ENCODE data around the gene WNT9B.
A peak's percentile ranks its signal among the peaks of the same experiment; 100 is the strongest.
"Not testable (repeated sequence)": the region's sequence is repeated elsewhere in the genome, so short reads cannot be mapped to it uniquely, and the experiment has no call there.

WNT9B gene

GRCh38 chr17:46837521-46837920 is 13.9 kb upstream of the WNT9B start:
- H3K4me2 ChIP-seq (ENCODE audit: low read length, poor library complexity, severe bottlenecking): no peak overlapping the region
- peaks cover 16% of the 10 kb centered on the region for H3K4me1 ChIP-seq (ENCODE audit: control insufficient read depth, insufficient read depth, low read depth, low read length)
- H3K79me1 ChIP-seq (replicated peaks; ENCODE audit: low read length, poor library complexity, severe bottlenecking): no peaks in the 10 kb centered on the region
- no peak overlapping the region for H3K18ac ChIP-seq (ENCODE audit: low read depth in 1 of 2, low read length in 2 of 2)
- no peak overlapping the region for H3K9ac ChIP-seq (ENCODE audit: low read length)
- no peak for DNase-seq
- no peak overlapping the region for H3K4ac ChIP-seq (ENCODE audit: low read depth in 1 of 2, low read length in 2 of 2)
- no peak overlapping the region for H3K23ac ChIP-seq (ENCODE audit: low read length in 2 of 2)
- no peak overlapping the region for H2BK12ac ChIP-seq (ENCODE audit: low read length in 2 of 2)
- WGBS: 81% methylated on average over 4 of the region's 4 CpGs
- H4K8ac ChIP-seq (ENCODE audit: low read length): no peak overlapping the region
- H2BK15ac ChIP-seq (ENCODE audit: low read depth, poor library complexity, severe bottlenecking): no peak overlapping the region
- no peak overlapping the region for H2BK5ac ChIP-seq (ENCODE audit: low read depth, low read length, poor library complexity, severe bottlenecking)
- H2AK5ac ChIP-seq (ENCODE audit: low read length, severe bottlenecking): no peak overlapping the region
- no peak overlapping the region for H3K14ac ChIP-seq (ENCODE audit: low read length in 2 of 2)
- no peak overlapping the region for H4K91ac ChIP-seq (ENCODE audit: low read length)
- H3K36me3 ChIP-seq (ENCODE audit: control insufficient read depth in 1 of 2, insufficient read depth in 2 of 2, low read depth in 1 of 2, low read length in 2 of 2): no peaks in the 10 kb centered on the region
- H3K4me3 ChIP-seq (ENCODE audit: insufficient read depth in 1 of 2, low read depth in 1 of 2, low read length in 2 of 2): no peak overlapping the region
- no peaks in the 10 kb centered on the region for H3K9me3 ChIP-seq (ENCODE audit: control insufficient read depth, low read length)
- no peak overlapping the region for H3K27ac ChIP-seq (ENCODE audit: low read length, poor library complexity, severe bottlenecking)
- H2AFZ ChIP-seq (ENCODE audit: low read depth, low read length): no peak overlapping the region
- H3K27me3 ChIP-seq (ENCODE audit: control insufficient read depth in 1 of 2, insufficient read depth in 1 of 2, low read length in 2 of 2): peaks cover 20 to 25% of the 10 kb centered on the region in 2 experiments
- no peak overlapping the region for H2BK120ac ChIP-seq (ENCODE audit: low read depth, low read length)

DNA sequence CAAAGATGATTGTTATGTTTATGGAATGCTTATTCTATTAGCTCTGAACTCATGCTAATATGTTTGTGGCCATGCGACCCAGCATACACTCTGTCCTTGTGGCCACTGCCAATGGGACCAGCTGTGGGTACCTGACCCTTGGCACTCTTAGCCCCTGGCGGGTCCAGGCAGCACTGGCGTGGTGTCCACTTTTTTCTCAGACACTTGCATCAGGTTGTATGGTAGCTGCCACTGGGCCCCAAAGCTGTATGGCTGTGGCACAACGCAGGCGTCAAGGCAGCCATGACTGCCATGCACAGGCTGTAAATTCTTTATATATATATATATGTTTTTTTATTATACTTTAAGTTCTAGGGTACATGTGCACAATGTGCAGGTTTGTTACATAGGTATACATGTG is 12.2 kb upstream of the WNT9B start:
- Histone ChIP-seq H3K23ac (ENCODE audit: low read length in 2 of 2) (no peak overlapping the region), H3K36me3 (ENCODE audit: control insufficient read depth in 1 of 2, insufficient read depth in 2 of 2, low read depth in 1 of 2, low read length in 2 of 2) (no peaks in the 10 kb centered on the region), H3K4me3 (ENCODE audit: insufficient read depth in 1 of 2, low read depth in 1 of 2, low read length in 2 of 2) (no peak overlapping the region), H3K4ac (ENCODE audit: low read depth in 1 of 2, low read length in 2 of 2) (no peak overlapping the region), H3K4me1 (ENCODE audit: control insufficient read depth, insufficient read depth, low read depth, low read length) (peaks cover 5% of the 10 kb centered on the region), H2AK5ac (ENCODE audit: low read length, severe bottlenecking) (no peak overlapping the region), H2AFZ (ENCODE audit: low read depth, low read length) (no peak overlapping the region), H2BK5ac (ENCODE audit: low read depth, low read length, poor library complexity, severe bottlenecking) (no peak overlapping the region), H2BK12ac (ENCODE audit: low read length in 2 of 2) (no peak overlapping the region), H3K27me3 (ENCODE audit: control insufficient read depth in 1 of 2, insufficient read depth in 1 of 2, low read length in 2 of 2) (peaks cover 24 to 28% of the 10 kb centered on the region in 2 experiments), H3K9ac (ENCODE audit: low read length) (no peak overlapping the region), H3K18ac (ENCODE audit: low read depth in 1 of 2, low read length in 2 of 2) (no peak overlapping the region), H2BK120ac (ENCODE audit: low read depth, low read length) (no peak overlapping the region), H3K9me3 (ENCODE audit: control insufficient read depth, low read length) (no peaks in the 10 kb centered on the region), H3K27ac (ENCODE audit: low read length, poor library complexity, severe bottlenecking) (no peak overlapping the region), H3K14ac (ENCODE audit: low read length in 2 of 2) (no peak overlapping the region), H3K79me1 (replicated peaks; ENCODE audit: low read length, poor library complexity, severe bottlenecking) (no peaks in the 10 kb centered on the region), H2BK15ac (ENCODE audit: low read depth, poor library complexity, severe bottlenecking) (no peak overlapping the region), H4K8ac (ENCODE audit: low read length) (no peak overlapping the region), H4K91ac (ENCODE audit: low read length) (no peak overlapping the region), H3K4me2 (ENCODE audit: low read length, poor library complexity, severe bottlenecking) (no peak overlapping the region)
- DNase-seq: no peak
- WGBS: 96% methylated on average over 3 of the region's 5 CpGs

GRCh38 chr17:46840596-46840995 is 10.8 kb upstream of the WNT9B start:
- not testable (repeated sequence) for H2BK12ac ChIP-seq (ENCODE audit: low read length in 2 of 2); H2AFZ ChIP-seq (ENCODE audit: low read depth, low read length); DNase-seq; H3K4me1 ChIP-seq (ENCODE audit: control insufficient read depth, insufficient read depth, low read depth, low read length); H3K9ac ChIP-seq (ENCODE audit: low read length); H4K91ac ChIP-seq (ENCODE audit: low read length); H4K8ac ChIP-seq (ENCODE audit: low read length); H3K79me1 ChIP-seq (replicated peaks; ENCODE audit: low read length, poor library complexity, severe bottlenecking); H2AK5ac ChIP-seq (ENCODE audit: low read length, severe bottlenecking); H3K4ac ChIP-seq (ENCODE audit: low read depth in 1 of 2, low read length in 2 of 2); H2BK15ac ChIP-seq (ENCODE audit: low read depth, poor library complexity, severe bottlenecking); H3K23ac ChIP-seq (ENCODE audit: low read length in 2 of 2); H3K18ac ChIP-seq (ENCODE audit: low read depth in 1 of 2, low read length in 2 of 2); H3K36me3 ChIP-seq (ENCODE audit: control insufficient read depth in 1 of 2, insufficient read depth in 2 of 2, low read depth in 1 of 2, low read length in 2 of 2); H2BK5ac ChIP-seq (ENCODE audit: low read depth, low read length, poor library complexity, severe bottlenecking); H2BK120ac ChIP-seq (ENCODE audit: low read depth, low read length); H3K9me3 ChIP-seq (ENCODE audit: control insufficient read depth, low read length); H3K4me2 ChIP-seq (ENCODE audit: low read length, poor library complexity, severe bottlenecking); H3K4me3 ChIP-seq (ENCODE audit: insufficient read depth in 1 of 2, low read depth in 1 of 2, low read length in 2 of 2); H3K27ac ChIP-seq (ENCODE audit: low read length, poor library complexity, severe bottlenecking); H3K14ac ChIP-seq (ENCODE audit: low read length in 2 of 2)
- 76% methylated on average over 2 of the region's 3 CpGs for WGBS
- H3K27me3 ChIP-seq (ENCODE audit: control insufficient read depth in 1 of 2, insufficient read depth in 1 of 2, low read length in 2 of 2): peaks cover 24 to 37% of the 10 kb centered on the region in 2 experiments

DNA sequence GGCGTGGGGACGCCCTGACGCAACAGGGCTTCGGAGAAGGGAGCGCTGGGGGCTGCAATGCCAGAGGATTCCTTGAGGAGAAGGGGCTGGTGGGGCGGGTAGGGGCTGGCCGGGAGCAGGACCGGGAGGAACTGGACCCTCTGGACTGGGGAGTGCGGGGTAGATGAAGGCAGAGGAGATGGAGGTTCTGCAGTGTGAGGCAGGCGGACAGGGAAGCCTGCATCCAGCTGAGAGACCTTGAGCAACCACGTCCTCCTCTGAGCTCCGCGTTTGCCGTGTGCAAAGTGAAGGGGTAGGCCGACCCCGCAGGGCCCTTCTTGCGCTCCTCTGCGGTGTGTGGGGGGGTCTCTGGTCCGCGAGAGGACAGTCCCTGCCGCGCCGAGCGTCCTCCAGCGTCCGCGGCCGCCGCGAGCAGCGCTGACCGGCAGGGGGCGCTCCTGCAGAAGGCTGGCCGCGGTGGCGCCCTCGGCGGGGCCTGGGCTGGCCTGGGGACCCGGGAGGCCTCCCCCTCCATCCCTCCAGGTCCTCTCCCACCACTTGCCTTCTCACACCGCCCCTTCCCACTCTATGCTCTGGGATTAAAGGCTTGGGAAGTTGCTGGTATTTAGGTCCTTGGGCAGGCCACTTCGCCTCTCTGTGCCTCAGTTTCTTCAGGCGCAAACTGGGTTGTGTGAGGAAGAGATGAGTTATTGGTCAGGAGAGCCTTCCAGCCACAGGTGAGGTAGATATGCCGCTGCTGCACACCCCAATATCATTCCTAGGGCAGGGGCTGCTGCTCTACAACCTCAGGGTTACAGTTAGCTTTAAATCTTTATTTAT is 9.6 kb upstream of the WNT9B start:
- Histone ChIP-seq H3K36me3 (ENCODE audit: control insufficient read depth in 1 of 2, insufficient read depth in 2 of 2, low read depth in 1 of 2, low read length in 2 of 2) (no peaks in the 10 kb centered on the region), H2BK12ac (ENCODE audit: low read length in 2 of 2) (no peak overlapping the region), H3K4ac (ENCODE audit: low read depth in 1 of 2, low read length in 2 of 2) (no peak overlapping the region), H2AFZ (ENCODE audit: low read depth, low read length) (no peak overlapping the region), H2BK15ac (ENCODE audit: low read depth, poor library complexity, severe bottlenecking) (no peak overlapping the region), H2BK120ac (ENCODE audit: low read depth, low read length) (no peak overlapping the region), H3K27ac (ENCODE audit: low read length, poor library complexity, severe bottlenecking) (no peak overlapping the region), H3K9me3 (ENCODE audit: control insufficient read depth, low read length) (no peaks in the 10 kb centered on the region), H4K91ac (ENCODE audit: low read length) (no peak overlapping the region), H3K9ac (ENCODE audit: low read length) (no peak overlapping the region), H3K18ac (ENCODE audit: low read depth in 1 of 2, low read length in 2 of 2) (no peak overlapping the region), H3K27me3 (ENCODE audit: control insufficient read depth in 1 of 2, insufficient read depth in 1 of 2, low read length in 2 of 2) (peaks cover 31 to 46% of the 10 kb centered on the region in 2 experiments), H4K8ac (ENCODE audit: low read length) (peak overlapping the region; percentile 7), H2AK5ac (ENCODE audit: low read length, severe bottlenecking) (no peak overlapping the region), H3K23ac (ENCODE audit: low read length in 2 of 2) (no peak overlapping the region), H3K79me1 (replicated peaks; ENCODE audit: low read length, poor library complexity, severe bottlenecking) (no peaks in the 10 kb centered on the region), H3K4me3 (ENCODE audit: insufficient read depth in 1 of 2, low read depth in 1 of 2, low read length in 2 of 2) (peak overlapping the region in 1 of 2 experiments; percentile 70), H3K4me2 (ENCODE audit: low read length, poor library complexity, severe bottlenecking) (no peak overlapping the region), H2BK5ac (ENCODE audit: low read depth, low read length, poor library complexity, severe bottlenecking) (no peak overlapping the region), H3K4me1 (ENCODE audit: control insufficient read depth, insufficient read depth, low read depth, low read length) (peaks cover 4% of the 10 kb centered on the region), H3K14ac (ENCODE audit: low read length in 2 of 2) (no peak overlapping the region)
- WGBS: 38% methylated on average over 17 of the region's 43 CpGs
- no peak for DNase-seq

Measured in mesenchymal stem cell (in vitro differentiated cells and primary cell).